GM12873 (cell line): ENCODE data around the gene TBC1D22A.

ENCODE experiments used
- CTCF ChIP-seq: IDR thresholded peaks from 2 replicates; pipeline ENCODE4 v1.5.1; 2012; ENCODE audit warnings: low read depth, mild to moderate bottlenecking, moderate library complexity, low read length, control low read depth; ENCODE audit not compliant: insufficient read depth; ENCODE audit errors: missing control alignments

Gene TBC1D22A

GRCh38 chr22:46726066-46726985, 36.1 kb upstream of the TBC1D22A start:
- no peak for TF ChIP-seq CTCF

- no peak for TF ChIP-seq CTCF
Measured at GRCh38 chr22:46726986-46727317, 35.5 kb upstream of the TBC1D22A start.

- TF ChIP-seq CTCF: no peak
Measured at GRCh38 chr22:46727813-46728364, 34.6 kb upstream of the TBC1D22A start.

- no peak for TF ChIP-seq CTCF
Measured at GRCh38 chr22:46728470-46728869, 34.0 kb upstream of the TBC1D22A start.

- no peak for TF ChIP-seq CTCF
Measured at GRCh38 chr22:46730568-46731245, 31.7 kb upstream of the TBC1D22A start.

GRCh38 chr22:46731246-46732040, 31.0 kb upstream of the TBC1D22A start:
- no peak for TF ChIP-seq CTCF

GRCh38 chr22:46732041-46732379, 30.4 kb upstream of the TBC1D22A start:
- TF ChIP-seq CTCF: no peak
